K562 (cell line): ENCODE results near the gene SMCO4. TPM values are rescaled to one million over a fixed set of nuclear protein-coding genes. Genes with fewer than 3 reads are reported as not detected.
A peak's percentile ranks its signal among the peaks of the same experiment; 100 is the strongest.

ENCODE experiments used
- TBP ChIP-seq: optimal IDR thresholded peaks from 2 replicates; pipeline ENCODE3; 2011; ENCODE audit warnings: low read depth, low read length, improper control_type of control experiment
- polyA plus RNA-seq, 8 experiments: library from polyadenylated mRNA; depleted of rRNA in 4 of 8; stranded (reverse) in 5 of 8; unstranded in 3 of 8; fragments of >200 nt; fragmentation: Nextera tagmentation in 2 of 8; fragmentation: Illumina TruSeq in 1 of 8; extraction: Ambion mirVana in 2 of 8; extraction: Trizol in 1 of 8; gene quantifications; 2 replicates each; pipeline versions ENCODE4 v1.2.1 to v1.2.3, GENCODE V29; 2011 to 2014; ENCODE audit warnings: inconsistent platforms in 1 of 8, missing spikeins in 1 of 8
- total RNA-seq, 7 experiments: library from RNA; depleted of rRNA in 6 of 7; stranded (reverse); fragments of >200 nt in 6 of 7; fragmentation: Illumina TruSeq in 2 of 7; extraction: Trizol in 2 of 7; gene quantifications; 2 replicates each; pipeline versions ENCODE4 v1.2.1 to v1.2.3, GENCODE V29; 2011 to 2021; ENCODE audit warnings: low replicate concordance in 1 of 7
- TF ChIP-seq, protein P1 (sequence below), 2 experiments: fragments of 450-650 bp; IDR thresholded peaks; 2 replicates each; pipeline ENCODE4 v1.6.1; 2016; ENCODE audit warnings: mild to moderate bottlenecking in 2 of 2, borderline replicate concordance in 1 of 2, low read depth in 1 of 2, moderate library complexity in 1 of 2
- TF ChIP-seq, protein P2 (sequence below): sonication (generic); formaldehyde crosslinking; IDR thresholded peaks from 2 replicates; pipeline ENCODE4 v1.8.0; 2022; ENCODE audit warnings: mild to moderate bottlenecking, missing genetic modification reagents
- TF ChIP-seq, protein P3 (sequence below): fragments of 450-650 bp; IDR thresholded peaks from 2 replicates; pipeline ENCODE4 v1.6.1; 2017; ENCODE audit warnings: antibody characterized with exemption

Gene SMCO4
- total and polyA plus RNA-seq, 9 of the 15 experiments (the other 6 are each of a cell fraction or from before 2014, with no cell fraction given): 1.8 to 27.8 (median 15.3) TPM

DNA sequence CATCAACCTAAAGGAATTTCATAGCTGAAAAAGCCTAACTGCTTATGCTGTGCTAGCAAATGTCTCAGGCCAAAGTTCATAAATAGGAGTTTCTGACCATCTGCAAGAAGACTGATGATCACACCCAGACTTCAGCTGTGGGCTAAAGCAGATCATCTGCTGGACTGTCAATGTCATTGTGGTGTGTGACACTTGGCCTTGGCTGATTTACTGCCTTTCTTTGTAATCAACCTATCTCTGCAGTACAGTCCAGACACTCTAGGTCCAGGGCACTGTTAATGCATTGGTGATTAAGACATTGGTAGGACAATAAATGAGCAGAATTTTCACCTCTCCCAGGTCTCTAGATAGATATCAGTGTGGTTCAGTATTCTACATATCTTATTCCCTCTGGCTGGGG is 40.3 kb upstream of the SMCO4 start (continued):
- TF ChIP-seq, protein P1, sequence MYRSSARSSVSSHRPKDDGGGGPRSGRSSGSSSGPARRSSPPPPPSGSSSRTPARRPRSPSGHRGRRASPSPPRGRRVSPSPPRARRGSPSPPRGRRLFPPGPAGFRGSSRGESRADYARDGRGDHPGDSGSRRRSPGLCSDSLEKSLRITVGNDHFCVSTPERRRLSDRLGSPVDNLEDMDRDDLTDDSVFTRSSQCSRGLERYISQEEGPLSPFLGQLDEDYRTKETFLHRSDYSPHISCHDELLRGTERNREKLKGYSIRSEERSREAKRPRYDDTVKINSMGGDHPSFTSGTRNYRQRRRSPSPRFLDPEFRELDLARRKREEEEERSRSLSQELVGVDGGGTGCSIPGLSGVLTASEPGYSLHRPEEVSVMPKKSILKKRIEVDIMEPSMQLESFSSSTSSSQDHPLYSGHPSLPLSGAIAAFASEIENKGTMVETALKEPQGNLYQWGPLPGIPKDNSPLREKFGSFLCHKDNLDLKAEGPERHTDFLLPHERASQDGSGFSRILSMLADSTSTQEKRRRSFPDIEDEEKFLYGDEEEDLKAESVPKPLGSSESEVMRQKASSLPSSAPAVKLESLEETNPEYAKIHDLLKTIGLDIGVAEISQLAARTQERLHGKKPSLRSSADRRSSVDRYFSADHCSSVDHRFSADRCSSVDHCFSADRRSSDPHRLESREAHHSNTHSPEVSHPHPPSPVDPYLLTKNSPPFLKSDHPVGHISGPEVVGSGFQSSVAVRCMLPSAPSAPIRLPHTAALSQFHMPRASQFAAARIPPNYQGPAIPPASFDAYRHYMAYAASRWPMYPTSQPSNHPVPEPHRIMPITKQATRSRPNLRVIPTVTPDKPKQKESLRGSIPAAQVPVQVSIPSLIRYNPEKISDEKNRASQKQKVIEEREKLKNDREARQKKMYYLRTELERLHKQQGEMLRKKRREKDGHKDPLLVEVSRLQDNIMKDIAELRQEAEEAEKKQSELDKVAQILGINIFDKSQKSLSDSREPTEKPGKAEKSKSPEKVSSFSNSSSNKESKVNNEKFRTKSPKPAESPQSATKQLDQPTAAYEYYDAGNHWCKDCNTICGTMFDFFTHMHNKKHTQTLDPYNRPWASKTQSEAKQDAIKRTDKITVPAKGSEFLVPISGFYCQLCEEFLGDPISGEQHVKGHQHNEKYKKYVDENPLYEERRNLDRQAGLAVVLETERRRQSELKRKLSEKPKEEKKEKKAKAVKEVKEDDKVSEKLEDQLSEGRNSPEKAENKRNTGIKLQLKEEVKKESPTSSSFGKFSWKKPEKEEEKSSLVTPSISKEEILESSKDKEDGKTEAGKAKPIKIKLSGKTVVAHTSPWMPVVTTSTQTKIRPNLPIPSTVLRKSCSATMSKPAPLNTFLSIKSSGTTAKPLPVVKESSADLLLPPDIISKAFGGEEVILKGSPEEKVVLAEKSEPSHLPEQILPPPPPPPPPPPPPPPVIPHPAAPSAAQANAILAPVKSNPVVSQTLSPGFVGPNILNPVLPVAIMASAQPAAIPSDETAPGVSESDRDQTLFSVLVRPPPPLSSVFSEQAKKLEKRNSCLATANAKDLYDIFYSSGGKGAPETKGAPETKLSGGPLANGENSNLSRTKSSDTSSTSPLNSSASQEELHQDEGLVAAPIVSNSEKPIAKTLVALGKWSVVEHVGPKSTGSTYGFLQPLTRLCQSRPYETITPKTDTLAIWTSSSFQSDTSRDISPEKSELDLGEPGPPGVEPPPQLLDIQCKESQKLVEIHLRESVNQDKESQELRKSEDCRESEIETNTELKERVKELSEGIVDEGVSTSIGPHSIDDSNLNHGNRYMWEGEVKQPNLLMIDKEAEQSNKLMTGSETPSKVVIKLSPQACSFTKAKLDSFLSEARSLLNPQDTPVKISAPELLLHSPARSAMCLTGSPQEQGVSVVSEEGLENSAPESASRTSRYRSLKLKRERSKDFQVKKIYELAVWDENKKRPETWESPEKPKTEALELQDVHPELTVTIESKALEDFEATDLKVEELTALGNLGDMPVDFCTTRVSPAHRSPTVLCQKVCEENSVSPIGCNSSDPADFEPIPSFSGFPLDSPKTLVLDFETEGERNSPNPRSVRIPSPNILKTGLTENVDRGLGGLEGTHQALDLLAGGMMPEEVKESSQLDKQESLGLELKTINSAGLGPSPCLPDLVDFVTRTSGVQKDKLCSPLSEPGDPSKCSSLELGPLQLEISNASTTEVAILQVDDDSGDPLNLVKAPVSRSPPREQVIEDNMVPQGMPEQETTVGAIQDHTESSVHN (IDR thresholded peaks at IDR 0.05; ENCODE audit: borderline replicate concordance in 1 of 2, low read depth in 1 of 2): 0 out of 4 replicates have a peak, but pooled peaks of 1 of the 2 experiments have one; percentile 52
- no peak for TF ChIP-seq TBP
- TF ChIP-seq, protein P2, sequence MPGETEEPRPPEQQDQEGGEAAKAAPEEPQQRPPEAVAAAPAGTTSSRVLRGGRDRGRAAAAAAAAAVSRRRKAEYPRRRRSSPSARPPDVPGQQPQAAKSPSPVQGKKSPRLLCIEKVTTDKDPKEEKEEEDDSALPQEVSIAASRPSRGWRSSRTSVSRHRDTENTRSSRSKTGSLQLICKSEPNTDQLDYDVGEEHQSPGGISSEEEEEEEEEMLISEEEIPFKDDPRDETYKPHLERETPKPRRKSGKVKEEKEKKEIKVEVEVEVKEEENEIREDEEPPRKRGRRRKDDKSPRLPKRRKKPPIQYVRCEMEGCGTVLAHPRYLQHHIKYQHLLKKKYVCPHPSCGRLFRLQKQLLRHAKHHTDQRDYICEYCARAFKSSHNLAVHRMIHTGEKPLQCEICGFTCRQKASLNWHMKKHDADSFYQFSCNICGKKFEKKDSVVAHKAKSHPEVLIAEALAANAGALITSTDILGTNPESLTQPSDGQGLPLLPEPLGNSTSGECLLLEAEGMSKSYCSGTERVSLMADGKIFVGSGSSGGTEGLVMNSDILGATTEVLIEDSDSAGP (CRISPR knock-in tag): no peak
- TF ChIP-seq, protein P3, sequence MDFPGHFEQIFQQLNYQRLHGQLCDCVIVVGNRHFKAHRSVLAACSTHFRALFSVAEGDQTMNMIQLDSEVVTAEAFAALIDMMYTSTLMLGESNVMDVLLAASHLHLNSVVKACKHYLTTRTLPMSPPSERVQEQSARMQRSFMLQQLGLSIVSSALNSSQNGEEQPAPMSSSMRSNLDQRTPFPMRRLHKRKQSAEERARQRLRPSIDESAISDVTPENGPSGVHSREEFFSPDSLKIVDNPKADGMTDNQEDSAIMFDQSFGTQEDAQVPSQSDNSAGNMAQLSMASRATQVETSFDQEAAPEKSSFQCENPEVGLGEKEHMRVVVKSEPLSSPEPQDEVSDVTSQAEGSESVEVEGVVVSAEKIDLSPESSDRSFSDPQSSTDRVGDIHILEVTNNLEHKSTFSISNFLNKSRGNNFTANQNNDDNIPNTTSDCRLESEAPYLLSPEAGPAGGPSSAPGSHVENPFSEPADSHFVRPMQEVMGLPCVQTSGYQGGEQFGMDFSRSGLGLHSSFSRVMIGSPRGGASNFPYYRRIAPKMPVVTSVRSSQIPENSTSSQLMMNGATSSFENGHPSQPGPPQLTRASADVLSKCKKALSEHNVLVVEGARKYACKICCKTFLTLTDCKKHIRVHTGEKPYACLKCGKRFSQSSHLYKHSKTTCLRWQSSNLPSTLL: no peak
